ENCODE data around the gene FRMD4A. TPM values are rescaled to one million over a fixed set of nuclear protein-coding genes. Genes with fewer than 3 reads are reported as not detected.

Gene FRMD4A
- total RNA-seq, 1 experiment from 2014 or later: 19.6 TPM

DNA sequence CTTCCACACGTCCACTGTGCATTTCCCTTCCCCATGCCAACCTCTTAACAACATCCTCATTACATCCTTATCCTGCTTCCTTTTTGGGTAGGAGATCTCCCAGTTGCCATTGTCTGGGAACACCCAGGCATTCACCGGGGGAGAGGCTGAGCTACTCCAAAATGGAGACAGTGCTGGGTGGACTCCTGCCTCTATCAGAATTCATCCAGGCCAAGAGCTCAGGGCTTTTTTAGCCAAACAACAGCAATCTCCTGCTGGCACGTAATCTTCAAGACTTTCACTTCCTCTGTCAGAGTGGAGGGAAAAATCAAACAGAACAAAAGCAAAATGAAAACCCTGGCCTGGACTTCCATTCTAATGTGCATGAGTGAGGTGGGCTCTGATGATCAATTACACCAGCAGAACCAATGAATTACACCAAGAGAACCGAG is 499.0 kb downstream of the FRMD4A start:
- Mint-ChIP-seq H3K9me3 (no peaks in the 10 kb centered on the region; a peak in 1 of 5 replicates), H3K27ac (peak overlapping the region; percentile 89 to 91 (median 91)), H3K27me3 (ENCODE audit: low read depth) (no peaks in the 10 kb centered on the region), H3K36me3 (ENCODE audit: insufficient read depth in 1 of 3, low read depth in 3 of 3) (peaks cover 0 to 6% (median 2%) of the 10 kb centered on the region in 3 experiments; a peak in 4 of 7 replicates), H3K4me3 (no peak overlapping the region), H3K4me1 (peaks cover 46 to 47% of the 10 kb centered on the region in 2 experiments)
- H3K4ac ChIP-seq (ENCODE audit: low read depth, low read length): no peak overlapping the region
- H3K4me1 ChIP-seq (ENCODE audit: insufficient read depth, low read length): peaks cover 9% of the 10 kb centered on the region; the same call in 1 of the 2 replicates
- no peak overlapping the region for H3K27ac ChIP-seq (ENCODE audit: insufficient read length, low read depth, low read length)
- H3K23ac ChIP-seq (ENCODE audit: insufficient read length, low read depth, low read length): no peak overlapping the region
- H4K91ac ChIP-seq (ENCODE audit: insufficient read length, low read depth, low read length): no peak overlapping the region
- no peak overlapping the region for H2AFZ ChIP-seq (ENCODE audit: low read length)
- TF ChIP-seq, protein P1, sequence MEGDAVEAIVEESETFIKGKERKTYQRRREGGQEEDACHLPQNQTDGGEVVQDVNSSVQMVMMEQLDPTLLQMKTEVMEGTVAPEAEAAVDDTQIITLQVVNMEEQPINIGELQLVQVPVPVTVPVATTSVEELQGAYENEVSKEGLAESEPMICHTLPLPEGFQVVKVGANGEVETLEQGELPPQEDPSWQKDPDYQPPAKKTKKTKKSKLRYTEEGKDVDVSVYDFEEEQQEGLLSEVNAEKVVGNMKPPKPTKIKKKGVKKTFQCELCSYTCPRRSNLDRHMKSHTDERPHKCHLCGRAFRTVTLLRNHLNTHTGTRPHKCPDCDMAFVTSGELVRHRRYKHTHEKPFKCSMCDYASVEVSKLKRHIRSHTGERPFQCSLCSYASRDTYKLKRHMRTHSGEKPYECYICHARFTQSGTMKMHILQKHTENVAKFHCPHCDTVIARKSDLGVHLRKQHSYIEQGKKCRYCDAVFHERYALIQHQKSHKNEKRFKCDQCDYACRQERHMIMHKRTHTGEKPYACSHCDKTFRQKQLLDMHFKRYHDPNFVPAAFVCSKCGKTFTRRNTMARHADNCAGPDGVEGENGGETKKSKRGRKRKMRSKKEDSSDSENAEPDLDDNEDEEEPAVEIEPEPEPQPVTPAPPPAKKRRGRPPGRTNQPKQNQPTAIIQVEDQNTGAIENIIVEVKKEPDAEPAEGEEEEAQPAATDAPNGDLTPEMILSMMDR (conservative IDR thresholded peaks at IDR 0.05): no peak
- H3K9ac ChIP-seq (ENCODE audit: extremely low read depth, insufficient read length, low read length): no peak overlapping the region
- no peak overlapping the region for H3K14ac ChIP-seq (ENCODE audit: insufficient read depth, low read length)
- DNase-seq: no peak
- H3K27me3 ChIP-seq (ENCODE audit: insufficient read depth, low read length): no peaks in the 10 kb centered on the region
- H3K9me3 ChIP-seq (ENCODE audit: control insufficient read depth, low read depth, low read length): no peaks in the 10 kb centered on the region
- H3K23me2 ChIP-seq (ENCODE audit: insufficient read length, low read depth, low read length, poor library complexity, severe bottlenecking): no peaks in the 10 kb centered on the region
- no peak overlapping the region for H2AK5ac ChIP-seq (ENCODE audit: insufficient read length, low read length)
- H3K79me1 ChIP-seq (ENCODE audit: insufficient read depth, low read depth, low read length, poor library complexity, severe bottlenecking): no peaks in the 10 kb centered on the region
- no CpG with 5 or more reads among the region's 4 CpGs for WGBS (ENCODE audit: extremely low coverage, insufficient read length, low lambda C conversion rate)
- no peak overlapping the region for H2BK12ac ChIP-seq (ENCODE audit: insufficient read length, low read depth, low read length)
- H3T11ph ChIP-seq (ENCODE audit: low read length): no peak overlapping the region
- H4K20me1 ChIP-seq (ENCODE audit: control insufficient read depth, insufficient read depth, insufficient read length): no peaks in the 10 kb centered on the region
- H2BK20ac ChIP-seq (ENCODE audit: low read depth, low read length, poor library complexity, severe bottlenecking): no peak overlapping the region
- no peak overlapping the region for H4K5ac ChIP-seq (ENCODE audit: insufficient read length, low read depth, low read length)
- H4K8ac ChIP-seq (replicated peaks; ENCODE audit: insufficient read length, low read depth, low read length): no peak overlapping the region
- H2BK15ac ChIP-seq (ENCODE audit: low read depth, low read length): no peak overlapping the region
- H3K4me2 ChIP-seq (ENCODE audit: insufficient read depth, insufficient read length, low read length): no peak overlapping the region
- no peak overlapping the region for H3K18ac ChIP-seq (ENCODE audit: insufficient read length, low read depth, low read length)
- no peak overlapping the region for H2BK5ac ChIP-seq (ENCODE audit: insufficient read length, low read length)
- no peak overlapping the region for H2BK120ac ChIP-seq (ENCODE audit: low read depth, low read length, poor library complexity, severe bottlenecking)
- no peak overlapping the region for H3K56ac ChIP-seq (ENCODE audit: insufficient read length, low read depth, low read length)
- no peaks in the 10 kb centered on the region for H3K79me2 ChIP-seq (ENCODE audit: insufficient read depth, low read length)

Measured in H9 (cell line).